ENCODE results near the gene TFAP2E.
A peak's percentile ranks its signal among the peaks of the same experiment; 100 is the strongest.

TFAP2E gene

GRCh38 chr1:35594005-35594760, 21.1 kb downstream of the TFAP2E start:
- DNase-seq (ENCODE audit: low spot score) = no peak
- no peak for FAIRE-seq

- no peak for DNase-seq (ENCODE audit: low spot score)
- FAIRE-seq = no peak
Observed at GRCh38 chr1:35595684-35596083, 22.6 kb downstream of the TFAP2E start.

- FAIRE-seq (no peak), DNase-seq (ENCODE audit: low spot score) (no peak)
Observed at GRCh38 chr1:35597870-35598269, 24.8 kb downstream of the TFAP2E start.

GRCh38 chr1:35598895-35599294, 25.8 kb downstream of the TFAP2E start:
- DNase-seq (ENCODE audit: low spot score) = no peak

GRCh38 chr1:35599411-35599810, 26.3 kb downstream of the TFAP2E start:
- DNase-seq (ENCODE audit: low spot score) (no peak), FAIRE-seq (no peak)

More at GRCh38 chr1:35598895-35599294, 25.8 kb downstream of the TFAP2E start:
- FAIRE-seq = no peak

GRCh38 chr1:35600593-35600992, 27.5 kb downstream of the TFAP2E start:
- FAIRE-seq (no peak), DNase-seq (ENCODE audit: low spot score) (no peak)

- FAIRE-seq = no peak
- DNase-seq (ENCODE audit: low spot score) = no peak
Observed at GRCh38 chr1:35603468-35603867, 30.4 kb downstream of the TFAP2E start.

- FAIRE-seq = no peak
- no peak for DNase-seq (ENCODE audit: low spot score)
Observed at GRCh38 chr1:35603941-35604340, 30.8 kb downstream of the TFAP2E start.

GRCh38 chr1:35605071-35605866, 32.2 kb downstream of the TFAP2E start:
- FAIRE-seq (no peak), DNase-seq (ENCODE audit: low spot score) (no peak)

GRCh38 chr1:35605867-35606182, 32.7 kb downstream of the TFAP2E start:
- FAIRE-seq = no peak
- peak; percentile 26 for DNase-seq (ENCODE audit: low spot score)

GRCh38 chr1:35611655-35612054, 38.5 kb downstream of the TFAP2E start:
- FAIRE-seq (no peak), DNase-seq (ENCODE audit: low spot score) (no peak)

GRCh38 chr1:35615440-35615839, 42.3 kb downstream of the TFAP2E start:
- FAIRE-seq (no peak), DNase-seq (ENCODE audit: low spot score) (no peak)

- DNase-seq (ENCODE audit: low spot score) (no peak), FAIRE-seq (no peak)
Observed at GRCh38 chr1:35619237-35620121, 46.4 kb downstream of the TFAP2E start.

GRCh38 chr1:35622510-35623178, 49.5 kb downstream of the TFAP2E start:
- FAIRE-seq = no peak

GRCh38 chr1:35623832-35624231, 50.7 kb downstream of the TFAP2E start:
- DNase-seq (ENCODE audit: low spot score) (no peak), FAIRE-seq (no peak)

More at GRCh38 chr1:35622510-35623178, 49.5 kb downstream of the TFAP2E start:
- DNase-seq (ENCODE audit: low spot score) = no peak

GRCh38 chr1:35629051-35629450, 55.9 kb downstream of the TFAP2E start:
- FAIRE-seq (no peak), DNase-seq (ENCODE audit: low spot score) (no peak)

GRCh38 chr1:35631396-35631795, 58.3 kb downstream of the TFAP2E start:
- FAIRE-seq = no peak
- no peak for DNase-seq (ENCODE audit: low spot score)

- FAIRE-seq (no peak), DNase-seq (ENCODE audit: low spot score) (no peak)
Observed at GRCh38 chr1:35633547-35633946, 60.4 kb downstream of the TFAP2E start.

GRCh38 chr1:35637401-35637809, 64.3 kb downstream of the TFAP2E start:
- DNase-seq (ENCODE audit: low spot score) = peak; percentile 56
- FAIRE-seq = peak; percentile 84

GRCh38 chr1:35640380-35641232, 67.5 kb downstream of the TFAP2E start:
- DNase-seq (ENCODE audit: low spot score) (no peak), FAIRE-seq (no peak)

All from RCC 7860 (cell line).